HCT116 (cell line): Measurements from ENCODE around the gene HACD3. TPM values are rescaled to one million over a fixed set of nuclear protein-coding genes. Genes with fewer than 3 reads are reported as not detected.

ENCODE experiments used
- ATAC-seq: fragments of 200-7000 bp; cut with Tn5 transposase; 2 replicates; pipeline ENCODE4 v1.9.1; 2020; ENCODE audit warnings: mild to moderate bottlenecking, moderate library complexity
- BruUV-seq: library from RNA; stranded (reverse); fragments of 400-500 nt; replicated peaks from 2 replicates; lab custom pipeline; 2021; lab: Mats Ljungman, UMichigan
- CTCF ChIA-PET: fragments of 300-600 bp; sonication (Branson Sonifier 250); formaldehyde crosslinking; loops from one replicate; lab custom pipeline; 2021; ENCODE audit warnings: antibody characterized with exemption; lab: Charles Lee
- POLR2A ChIA-PET: fragments of 300-600, 350-600 bp; sonication (Branson Sonifier 250); formaldehyde crosslinking; loops from one replicate; lab custom pipeline; 2021; ENCODE audit warnings: antibody characterized with exemption; lab: Charles Lee
- RAD21 ChIA-PET, 2 experiments: fragments of 300-600 bp; sonication (Branson Sonifier 250); formaldehyde crosslinking; loops; one replicate each; lab custom pipeline; 2023; ENCODE audit warnings: low total read pairs in 2 of 2; ENCODE audit not compliant: uncharacterized antibody in 2 of 2, unreplicated experiment in 2 of 2, low non-redundant PET in 1 of 2; lab: Charles Lee
- DNase-seq: peaks from one replicate; pipeline ENCODE4 v3.0.0-alpha.2; 2010; ENCODE audit warnings: low read depth, low spot score
- H2AFZ ChIP-seq: fragments of 200-600 bp; shearing (Covaris generic), sonication (generic); 2 replicates; pipeline ENCODE4 v1.6.1; 2017; ENCODE audit warnings: low read depth, mixed run types, mixed read lengths, antibody characterized with exemption, low read length; ENCODE audit not compliant: poor library complexity, severe bottlenecking
- H3K27ac ChIP-seq: 2 replicates; pipeline ENCODE4 v1.5.1; 2012; ENCODE audit warnings: low read depth, low read length
- H3K27me3 ChIP-seq: fragments of 200-600 bp; sonication (generic); 2 replicates; pipeline ENCODE4 v1.6.1; 2016; ENCODE audit warnings: mixed run types, low read length, mixed read lengths; ENCODE audit not compliant: insufficient read depth
- H3K36me3 ChIP-seq, 2 experiments: fragments of 200-500 bp in 1 of 2; fragments of 200-600 bp in 1 of 2; sonication (Bioruptor generic) in 1 of 2; sonication (generic) in 1 of 2; 2 replicates each; pipeline versions ENCODE4 v1.5.1 to v1.6.1; 2014 to 2016; ENCODE audit warnings: low read length in 2 of 2, inconsistent platforms in 1 of 2, mixed read lengths in 1 of 2, mixed run types in 1 of 2; ENCODE audit not compliant: insufficient read depth in 2 of 2, control insufficient read depth in 1 of 2
- H3K4me1 ChIP-seq, 2 experiments: fragments of 200-600 bp in 1 of 2; sonication (generic) in 1 of 2; 2 replicates each; pipeline versions ENCODE4 v1.5.1 to v1.6.1; 2012 to 2017; ENCODE audit warnings: low read length in 2 of 2, inconsistent platforms in 1 of 2, mild to moderate bottlenecking in 1 of 2, mixed read lengths in 1 of 2, mixed run types in 1 of 2, moderate library complexity in 1 of 2; ENCODE audit not compliant: insufficient read depth in 2 of 2, control insufficient read depth in 1 of 2
- H3K4me2 ChIP-seq: fragments of 200-600 bp; sonication (generic); 2 replicates; pipeline ENCODE4 v1.6.1; 2017; ENCODE audit warnings: mixed run types, low read length, mixed read lengths
- H3K4me3 ChIP-seq, 2 experiments: fragments of 200-600 bp in 1 of 2; sonication (generic) in 1 of 2; replicated peaks in 1 of 2; 2 replicates each; pipeline ENCODE4 v1.5.1; 2011 to 2016; ENCODE audit warnings: low read length in 2 of 2, control low read depth in 1 of 2, low read depth in 1 of 2, mild to moderate bottlenecking in 1 of 2, mixed read lengths in 1 of 2, mixed run types in 1 of 2
- H3K79me2 ChIP-seq: fragments of 200-600 bp; sonication (generic); 2 replicates; pipeline ENCODE4 v1.6.1; 2017; ENCODE audit warnings: mild to moderate bottlenecking, mixed run types, low read length, moderate library complexity, mixed read lengths; ENCODE audit not compliant: insufficient read depth
- H3K9ac ChIP-seq: fragments of 200-600 bp; sonication (generic); 2 replicates; pipeline ENCODE4 v1.6.1; 2016; ENCODE audit warnings: low read length, mixed read lengths
- H3K9me2 ChIP-seq: fragments of 200-600 bp; sonication (generic), shearing (Covaris generic); 2 replicates; pipeline ENCODE4 v1.6.1; 2017; ENCODE audit warnings: mixed run types, mild to moderate bottlenecking, moderate library complexity; ENCODE audit not compliant: insufficient read depth
- H3K9me3 ChIP-seq, 2 experiments: fragments of 200-500 bp in 1 of 2; fragments of 200-600 bp in 1 of 2; sonication (Bioruptor generic) in 1 of 2; sonication (generic) in 1 of 2; 2 replicates each; pipeline ENCODE4 v1.6.1; 2014 to 2017; ENCODE audit warnings: low read length in 2 of 2, mixed read lengths in 2 of 2, inconsistent platforms in 1 of 2, low read depth in 1 of 2, mild to moderate bottlenecking in 1 of 2, mixed run types in 1 of 2, moderate library complexity in 1 of 2; ENCODE audit not compliant: control insufficient read depth in 1 of 2, insufficient read depth in 1 of 2
- H4K20me1 ChIP-seq: fragments of 200-600 bp; sonication (generic), shearing (Covaris generic); 2 replicates; pipeline ENCODE4 v1.6.1; 2017; ENCODE audit warnings: mixed run types, mild to moderate bottlenecking, moderate library complexity; ENCODE audit not compliant: insufficient read depth
- CBX3 ChIP-seq: IDR thresholded peaks from 2 replicates; pipeline ENCODE4 v1.6.1; 2012; ENCODE audit warnings: low read depth
- CTCF ChIP-seq, 3 experiments: fragments of 200-600 bp in 1 of 3; sonication (generic) in 1 of 3; IDR thresholded peaks in 2 of 3; conservative IDR thresholded peaks in 1 of 3; 2 replicates each; pipeline ENCODE4 v1.5.1; 2012 to 2017; ENCODE audit warnings: low read depth in 2 of 3, low read length in 2 of 3, antibody characterized with exemption in 1 of 3, borderline replicate concordance in 1 of 3, control low read depth in 1 of 3, mild to moderate bottlenecking in 1 of 3, mixed read lengths in 1 of 3, mixed run types in 1 of 3, moderate library complexity in 1 of 3; ENCODE audit not compliant: insufficient read depth in 1 of 3
- EGR1 ChIP-seq: IDR thresholded peaks from 2 replicates; pipeline ENCODE4 v1.6.1; 2012; ENCODE audit warnings: low read depth
- ELF1 ChIP-seq: IDR thresholded peaks from 2 replicates; pipeline ENCODE4 v1.6.1; 2012; ENCODE audit warnings: low read depth, borderline replicate concordance
- FOSL1 ChIP-seq: IDR thresholded peaks from 2 replicates; pipeline ENCODE4 v1.6.1; 2012; ENCODE audit warnings: low read depth
- POLR2A ChIP-seq: IDR thresholded peaks from 2 replicates; pipeline ENCODE4 v1.7.0; 2011; ENCODE audit warnings: borderline replicate concordance; ENCODE audit not compliant: insufficient read depth, insufficient read length; ENCODE audit errors: extremely low read depth
- SP1 ChIP-seq: IDR thresholded peaks from 2 replicates; pipeline ENCODE4 v1.6.1; 2012; ENCODE audit warnings: low read depth
- TCF7L2 ChIP-seq: IDR thresholded peaks from 2 replicates; pipeline ENCODE4 v1.7.0; 2011; ENCODE audit warnings: borderline replicate concordance, inconsistent platforms; ENCODE audit not compliant: insufficient read depth, insufficient read length; ENCODE audit errors: extremely low read depth
- ZFX ChIP-seq: fragments of 450-650 bp; IDR thresholded peaks from 2 replicates; pipeline ENCODE4 v1.6.1; 2017
- ZNF274 ChIP-seq: fragments of 200-500 bp; sonication (Bioruptor generic); IDR thresholded peaks from 2 replicates; pipeline ENCODE4 v1.6.1; 2014; ENCODE audit warnings: mild to moderate bottlenecking, low read depth, low read length, inconsistent platforms
- intact Hi-C: fragments of 100-400 bp; cut with micrococcal nuclease; formaldehyde crosslinking; loops from 2 replicates; pipeline ENCODE4 v1.10.0; 2022
- total RNA-seq: library from RNA; stranded (reverse); gene quantifications from one replicate; pipeline ENCODE4 v1.2.1, GENCODE V29; 2021; ENCODE audit not compliant: unreplicated experiment

The HACD3 gene
- total RNA-seq, 1 experiment from 2014 or later = 57.5 TPM

GRCh38 chr15:65626856-65627255 lies 96.6 kb downstream of the HACD3 start:
- BruUV-seq = no TSS peak
- H3K4me1 ChIP-seq = no peaks in the 10 kb centered on the region
- DNase-seq (no peak), ATAC-seq (no peak)
- H3K4me3 ChIP-seq = no peak overlapping the region
- TF ChIP-seq CBX3 = no peak
- no peak for TF ChIP-seq SP1
- TF ChIP-seq EGR1 = no peak
- TF ChIP-seq ELF1 = no peak
- TF ChIP-seq ZFX = no peak
- no peak for TF ChIP-seq ZNF274
- TF ChIP-seq CTCF (IDR thresholded peaks at IDR 0.05 in 2 of 3, conservative IDR thresholded peaks at IDR 0.05 in 1 of 3; ENCODE audit: borderline replicate concordance in 1 of 3, insufficient read depth in 1 of 3, low read depth in 2 of 3, low read length in 2 of 3) = no peak
- no peak for TF ChIP-seq POLR2A
- no peak for TF ChIP-seq FOSL1
- no peak for TF ChIP-seq TCF7L2
- TF ChIP-seq, all 23 proteins: peak for 0
- POLR2A ChIA-PET = no interaction called here
- CTCF ChIA-PET = no interaction called here
- no peak overlapping the region for H3K4me2 ChIP-seq
- H4K20me1 ChIP-seq = no peaks in the 10 kb centered on the region
- RAD21 ChIA-PET = no interaction called here
- H2AFZ ChIP-seq = no peak overlapping the region
- H3K36me3 ChIP-seq = no peaks in the 10 kb centered on the region
- no peaks in the 10 kb centered on the region for H3K9me3 ChIP-seq
- no peaks in the 10 kb centered on the region for H3K9me2 ChIP-seq
- no peaks in the 10 kb centered on the region for H3K79me2 ChIP-seq
- intact Hi-C loops = no loop called here
- no peak overlapping the region for H3K9ac ChIP-seq
- H3K27me3 ChIP-seq = no peaks in the 10 kb centered on the region
- no peak overlapping the region for H3K27ac ChIP-seq

Other genes with a start within 250 kb of the HACD3 start
- gene PARP16, start 243.6 kb upstream of the HACD3 start, total RNA-seq = 9.7 TPM
- not detected for gene RNU5A-1, start 234.4 kb upstream of the HACD3 start, total RNA-seq
- not detected for gene RNU5B-1, start 225.8 kb upstream of the HACD3 start, total RNA-seq
- gene IGDCC3, start 152.5 kb upstream of the HACD3 start, total RNA-seq = 0.44 TPM
- 1.2 TPM for gene IGDCC4, start 107.5 kb upstream of the HACD3 start, total RNA-seq
- 27.1 TPM for gene DPP8, start 12.8 kb upstream of the HACD3 start, total RNA-seq
- 50.1 TPM for gene INTS14, start 80.7 kb downstream of the HACD3 start, total RNA-seq
- gene SLC24A1, start 91.5 kb downstream of the HACD3 start, total RNA-seq = 15.9 TPM